ENCODE results near the gene OGFR.

OGFR gene

DNA sequence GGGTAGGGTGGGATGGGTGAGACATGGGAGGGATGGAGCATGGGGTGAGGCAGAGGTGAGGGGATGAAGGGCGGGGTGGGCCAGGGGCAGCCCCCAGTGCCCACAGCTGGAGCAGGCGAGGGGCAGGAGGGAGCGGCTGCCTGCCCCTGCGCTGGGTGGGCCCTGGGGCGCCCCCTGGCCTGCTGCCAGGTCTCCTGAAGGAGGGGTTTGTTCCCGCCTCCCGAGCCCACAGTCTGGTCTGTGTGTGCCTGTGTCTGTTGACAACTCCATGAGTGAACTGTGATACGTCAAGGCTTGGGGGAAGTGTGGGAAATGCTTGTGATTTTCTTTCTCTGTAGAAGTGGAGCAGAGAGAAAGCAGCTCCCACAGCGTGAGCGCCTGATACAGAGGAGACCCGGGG, 19.2 kb upstream of the OGFR start:
- no peak for DNase-seq

GRCh38 chr20:62786157-62786556, 18.5 kb upstream of the OGFR start:
- DNase-seq = no peak

- peak; percentile 56 to 61 for DNase-seq
Measured at GRCh38 chr20:62787321-62787720, 17.3 kb upstream of the OGFR start.

DNA sequence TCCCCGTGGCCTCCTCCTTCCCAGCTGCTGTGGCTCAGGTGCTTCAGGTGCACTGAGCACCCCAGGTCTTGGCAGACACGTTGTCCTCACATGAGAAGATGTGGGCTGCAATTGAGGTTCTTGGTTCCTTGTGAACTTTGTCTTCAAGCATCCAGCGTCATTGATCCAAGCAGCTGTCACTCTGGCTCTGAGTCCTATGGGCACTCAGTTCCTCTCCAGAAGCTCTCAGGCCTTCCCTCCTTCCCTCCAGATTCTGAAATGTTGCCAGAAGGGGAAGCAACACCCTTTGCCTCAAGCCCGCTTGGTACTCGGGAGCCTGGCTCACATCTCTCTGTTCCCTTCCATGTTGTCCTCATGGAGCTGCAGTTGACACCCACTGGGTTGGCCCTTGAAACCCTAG, 16.8 kb upstream of the OGFR start:
- peak in 1 of 2 donors; percentile 41 for DNase-seq

DNA sequence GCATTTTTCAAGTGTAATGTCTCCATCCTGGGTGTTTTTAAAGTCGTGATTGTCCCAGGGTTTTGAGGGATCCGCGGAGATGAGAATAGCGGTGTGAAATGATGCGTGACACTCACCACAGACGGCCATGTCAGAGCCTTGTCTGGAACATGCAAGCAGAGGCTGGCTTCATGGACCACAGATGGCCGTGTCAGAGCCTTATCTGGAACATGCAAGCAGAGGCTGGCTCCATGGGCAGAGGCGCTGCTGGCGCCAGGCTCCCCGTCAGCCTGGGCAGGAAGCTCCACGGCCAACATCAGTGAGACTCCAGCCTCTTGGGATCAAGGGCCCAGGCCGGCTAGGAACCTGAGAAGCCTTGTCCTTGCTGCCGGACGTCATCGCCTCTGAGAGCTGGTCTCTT, 16.0 kb upstream of the OGFR start:
- DNase-seq = no peak

DNA sequence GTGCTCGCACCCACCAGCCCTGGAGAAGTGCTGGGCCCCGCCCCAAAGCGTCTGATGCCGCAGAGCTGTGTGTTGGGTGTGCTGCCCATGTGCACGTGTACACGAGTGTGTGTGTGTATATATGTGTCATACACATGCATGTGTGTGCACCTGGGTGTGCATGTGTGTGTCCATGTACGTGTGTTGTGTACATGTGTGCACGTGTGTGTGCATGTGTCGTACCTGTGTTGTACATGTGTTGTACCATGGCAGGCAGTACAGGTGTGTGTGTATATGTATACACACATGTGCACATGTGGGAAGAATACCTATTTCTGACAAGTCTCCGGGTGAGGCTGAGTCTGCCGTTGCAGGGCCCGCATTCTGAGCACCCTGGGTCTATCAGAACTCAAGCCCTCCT, 14.6 kb upstream of the OGFR start:
- no peak for DNase-seq

GRCh38 chr20:62791301-62792181, 13.1 kb upstream of the OGFR start:
- DNase-seq = peak; percentile 69 to 92

- no peak for DNase-seq
Measured at GRCh38 chr20:62792182-62792939, 12.3 kb upstream of the OGFR start.

DNA sequence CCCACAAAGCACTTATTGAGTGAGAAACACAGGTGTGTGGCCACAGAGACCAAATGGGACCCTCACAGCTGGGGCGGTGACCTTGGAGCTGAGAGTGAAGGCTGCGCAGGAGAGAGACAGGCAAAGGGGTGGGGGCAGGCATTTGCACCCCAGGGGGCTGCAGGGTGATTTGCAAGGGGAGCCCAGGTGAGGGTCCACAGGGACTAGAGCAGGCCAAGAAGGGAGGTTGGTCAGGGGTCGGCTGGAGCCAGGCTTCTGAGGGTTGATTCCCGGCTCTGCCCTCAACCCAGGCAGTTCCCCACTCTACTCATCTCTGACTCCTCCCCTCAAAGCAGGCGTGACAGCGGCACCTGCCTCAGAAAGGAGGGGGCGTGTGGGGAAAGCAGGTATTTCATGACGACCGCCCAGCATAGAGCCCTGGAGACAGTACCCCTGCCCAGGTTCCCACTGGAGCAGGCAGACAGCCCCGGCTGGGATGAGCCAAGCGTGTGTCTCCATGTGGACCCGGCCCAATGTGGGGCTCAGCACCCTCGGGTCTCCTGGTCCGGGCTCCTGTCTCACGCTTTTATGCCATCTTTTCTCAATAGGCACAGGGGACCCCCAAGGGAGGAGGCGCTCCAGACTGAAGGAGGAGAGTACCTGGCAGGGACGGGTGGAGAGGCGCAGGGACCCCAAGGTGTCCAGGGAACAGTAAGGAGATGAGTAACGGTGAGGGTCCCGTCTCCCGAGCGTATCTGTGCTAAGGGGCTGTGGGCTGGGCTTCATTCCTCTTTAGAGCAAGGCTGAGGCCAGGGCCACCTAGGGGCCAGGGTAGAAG, 11.5 kb upstream of the OGFR start:
- no peak for DNase-seq

GRCh38 chr20:62793757-62794006, 11.0 kb upstream of the OGFR start:
- DNase-seq = no peak

GRCh38 chr20:62794007-62794724, 10.5 kb upstream of the OGFR start:
- DNase-seq = peak; percentile 93 to 96

- DNase-seq = peak; percentile 37 to 42
Measured at GRCh38 chr20:62795023-62795761, 9.4 kb upstream of the OGFR start.

- DNase-seq = no peak
Measured at GRCh38 chr20:62796699-62797491, 7.7 kb upstream of the OGFR start.

- DNase-seq = peak; percentile 45 to 72
Measured at GRCh38 chr20:62797671-62798532, 6.7 kb upstream of the OGFR start.

DNA sequence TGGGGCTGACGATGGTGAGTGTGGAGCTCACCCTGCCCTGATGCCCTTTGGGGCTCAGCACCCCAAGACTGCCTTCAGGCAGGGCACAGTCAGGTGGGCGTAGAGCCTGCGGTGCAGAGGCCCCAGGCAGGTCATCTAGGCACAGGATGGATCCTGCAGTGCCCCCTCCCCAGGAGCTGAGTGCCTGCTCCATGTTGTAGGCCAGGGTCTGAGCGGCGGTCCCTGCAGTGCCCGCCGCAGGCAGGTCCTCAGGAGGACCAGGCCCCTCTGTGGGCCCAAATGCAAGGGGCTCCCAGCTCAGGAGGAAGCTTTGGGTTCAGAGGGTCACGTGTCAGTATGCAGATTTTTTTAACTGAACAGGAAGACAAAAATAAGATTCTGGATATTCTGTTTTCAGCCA, 5.6 kb upstream of the OGFR start:
- no peak for DNase-seq

DNA sequence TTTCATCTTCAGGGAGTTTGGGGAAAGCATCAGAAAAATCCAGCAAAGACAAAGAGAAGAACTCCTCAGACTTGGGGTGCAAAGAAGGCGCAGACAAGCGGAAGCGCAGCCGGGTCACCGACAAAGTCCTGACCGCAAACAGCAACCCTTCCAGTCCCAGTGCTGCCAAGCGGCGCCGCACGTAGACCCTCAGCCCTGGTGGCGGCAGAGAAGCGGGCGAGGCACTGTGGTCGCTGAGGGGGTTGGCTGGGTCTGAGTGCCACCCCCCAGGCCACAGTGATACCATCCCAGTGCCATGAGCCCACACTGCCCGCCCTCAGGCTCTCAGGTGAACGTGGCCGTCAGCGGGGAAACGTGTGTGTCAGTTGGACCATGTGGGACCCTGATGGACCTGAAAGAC, 5.2 kb upstream of the OGFR start:
- no peak for DNase-seq

GRCh38 chr20:62799873-62800272, 4.8 kb upstream of the OGFR start:
- DNase-seq = no peak

DNA sequence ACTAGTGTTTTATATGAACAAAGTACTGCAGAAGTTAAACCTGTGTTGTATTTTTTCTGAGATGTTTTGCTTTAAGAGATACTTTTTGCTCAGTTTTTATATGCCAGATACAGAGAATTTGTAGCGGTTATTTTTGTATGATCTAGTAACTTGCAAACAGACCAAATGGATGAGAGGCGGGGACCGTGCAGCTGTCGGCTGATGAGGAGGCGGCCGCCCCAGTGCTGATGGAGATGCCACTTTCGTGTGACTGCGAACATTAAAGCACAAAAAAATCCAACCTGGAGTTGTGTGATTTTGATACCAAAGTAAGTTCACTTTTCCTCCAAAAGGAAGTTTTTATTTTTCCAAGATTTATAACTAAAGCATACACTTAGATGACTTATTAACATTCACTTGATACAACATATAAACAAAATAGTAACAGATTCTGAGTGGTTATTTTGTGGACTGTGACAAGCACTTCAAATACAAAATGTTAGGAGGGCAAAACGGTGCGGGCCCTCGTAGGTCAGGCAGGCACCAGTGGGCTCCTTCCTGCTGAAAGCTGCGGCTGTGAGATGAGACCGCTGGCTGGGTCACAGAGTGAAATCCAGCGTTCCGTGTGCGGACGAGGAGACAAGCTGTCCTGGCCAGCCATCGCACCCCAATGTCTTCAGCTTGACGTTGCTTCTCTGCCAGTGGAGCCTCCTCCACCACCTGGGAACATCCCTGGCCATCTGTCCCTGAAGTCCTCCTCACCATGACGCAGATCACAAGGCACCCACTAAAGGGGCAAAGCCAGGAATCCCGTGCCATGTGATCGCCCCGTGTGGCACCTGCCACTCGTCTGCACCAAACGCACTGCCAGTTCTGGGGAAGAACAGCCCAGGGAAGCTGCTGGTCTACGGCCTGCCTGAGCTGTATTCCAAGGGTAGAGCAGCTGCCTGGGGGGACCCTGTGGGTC, 4.0 kb upstream of the OGFR start:
- no peak for DNase-seq

All from inflammatory macrophage treated with lipopolysaccharide for 1 hour (primary cell).